Common myeloid progenitor, CD34-positive (primary cell): ENCODE results near the gene CIRBP.

Source experiments
- CTCF ChIA-PET: fragments of 350-600 bp; sonication (Branson Sonifier 250); formaldehyde crosslinking; loops from one replicate; lab custom pipeline; 2021; ENCODE audit warnings: antibody characterized with exemption; lab: Charles Lee
- POLR2A ChIA-PET: fragments of 350-600 bp; sonication (Branson Sonifier 250); formaldehyde crosslinking; loops from one replicate; lab custom pipeline; 2021; ENCODE audit warnings: antibody characterized with exemption; lab: Charles Lee
- DNase-seq, 3 donors: peaks; one replicate each; pipeline versions ENCODE4 v3.0.0 to v3.0.0-alpha.2; 2013
- H3K27ac ChIP-seq, 2 experiments: 1 replicate in 1 of 2; 2 replicates in 1 of 2; pipeline ENCODE4 v1.7.0; 2013; ENCODE audit warnings: inconsistent platforms in 2 of 2, low read length in 2 of 2, mild to moderate bottlenecking in 2 of 2, low read depth in 1 of 2, moderate library complexity in 1 of 2; ENCODE audit not compliant: severe bottlenecking in 2 of 2, insufficient read depth in 1 of 2, poor library complexity in 1 of 2
- H3K27me3 ChIP-seq, 5 experiments: replicated peaks in 2 of 5; 1 replicate in 3 of 5; 2 replicates in 2 of 5; pipeline versions ENCODE4 v1.6.1 to v1.7.0; 2013; ENCODE audit warnings: low read length in 4 of 5, mild to moderate bottlenecking in 2 of 5, moderate library complexity in 2 of 5, inconsistent platforms in 1 of 5; ENCODE audit not compliant: insufficient read depth in 5 of 5, control insufficient read depth in 4 of 5
- H3K36me3 ChIP-seq, 4 experiments: 1 replicate in 2 of 4; 2 replicates in 2 of 4; pipeline versions ENCODE4 v1.6.1 to v1.7.0; 2013; ENCODE audit warnings: low read length in 3 of 4, control low read depth in 1 of 4, mild to moderate bottlenecking in 1 of 4; ENCODE audit not compliant: control insufficient read depth in 4 of 4, insufficient read depth in 4 of 4
- H3K4me1 ChIP-seq, 4 experiments: 1 replicate in 3 of 4; 2 replicates in 1 of 4; pipeline versions ENCODE4 v1.6.1 to v1.7.1; 2013; ENCODE audit warnings: low read length in 3 of 4, mild to moderate bottlenecking in 3 of 4, control low read depth in 1 of 4, inconsistent platforms in 1 of 4, moderate library complexity in 1 of 4; ENCODE audit not compliant: control insufficient read depth in 4 of 4, insufficient read depth in 4 of 4; ENCODE audit errors: control extremely low read depth in 1 of 4
- H3K4me3 ChIP-seq, 7 experiments: 1 replicate in 4 of 7; 2 replicates in 3 of 7; pipeline versions ENCODE4 v1.5.1 to v1.7.0; 2013; ENCODE audit warnings: mild to moderate bottlenecking in 7 of 7, low read length in 6 of 7, moderate library complexity in 6 of 7, inconsistent platforms in 2 of 7, low read depth in 2 of 7, control low read depth in 1 of 7; ENCODE audit not compliant: insufficient read depth in 4 of 7, control insufficient read depth in 1 of 7; ENCODE audit errors: extremely low read depth in 1 of 7
- H3K9me3 ChIP-seq, 5 experiments: 1 replicate in 4 of 5; 2 replicates in 1 of 5; pipeline versions ENCODE4 v1.6.1 to v1.7.1; 2013; ENCODE audit warnings: low read length in 4 of 5, mild to moderate bottlenecking in 2 of 5, inconsistent platforms in 1 of 5, low read depth in 1 of 5, moderate library complexity in 1 of 5; ENCODE audit not compliant: control insufficient read depth in 4 of 5, insufficient read depth in 2 of 5; ENCODE audit errors: control extremely low read depth in 1 of 5
- WGBS: methylation state at CpG from one replicate; pipeline ENCODE4 v1.1.5; 2013; ENCODE audit not compliant: insufficient coverage; 5-methylcytosine and 5-hydroxymethylcytosine counted together

CIRBP gene

DNA sequence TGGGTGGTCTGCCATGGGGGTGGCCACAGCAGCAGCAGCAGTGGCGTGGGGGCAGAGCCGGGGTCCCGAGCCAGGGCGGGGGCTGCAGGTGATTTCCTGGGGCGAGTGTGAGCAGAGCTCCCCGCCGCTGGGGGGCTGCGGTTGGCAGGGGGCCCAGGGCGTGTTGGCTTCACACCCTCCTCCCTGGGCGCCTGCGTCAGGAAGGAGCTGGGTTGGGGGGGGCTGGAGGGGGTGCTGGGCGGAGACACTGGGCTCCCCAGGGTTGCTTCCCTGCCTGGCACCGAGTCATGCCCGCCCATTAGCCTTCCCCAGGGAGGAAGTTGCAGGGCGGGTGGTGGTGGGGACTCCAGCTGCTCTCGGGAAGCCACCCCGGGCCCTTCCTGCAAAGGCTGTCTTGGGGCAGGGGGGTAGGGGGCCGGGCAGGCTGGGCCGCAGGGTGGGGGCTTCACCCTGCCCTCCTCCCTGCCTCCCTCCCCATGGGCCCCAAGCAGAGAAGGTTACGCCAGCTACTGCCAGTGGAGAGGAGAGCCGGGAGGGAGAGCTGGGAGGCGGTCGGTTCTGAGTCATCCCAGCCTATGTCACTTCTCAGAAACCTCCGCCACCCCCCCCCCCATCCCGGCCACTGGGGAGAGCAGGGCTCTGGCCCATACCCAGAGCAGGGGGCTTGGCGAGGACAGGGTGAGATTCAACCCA, 16.2 kb upstream of the CIRBP start:
- Histone ChIP-seq H3K27ac (peak overlapping the region; percentile 70 to 89), H3K36me3 (peaks cover 3 to 47% (median 33%) of the 10 kb centered on the region in 4 experiments), H3K27me3 (no peaks in the 10 kb centered on the region), H3K4me1 (peaks cover 0 to 68% (median 53%) of the 10 kb centered on the region in 4 experiments), H3K9me3 (no peaks in the 10 kb centered on the region), H3K4me3 (peak overlapping the region in 6 of 7 experiments; percentile 40 to 84 (median 78))
- DNase-seq, result peak; percentile 90 to 96 (median 96)
- WGBS, result 0% methylated on average over 6 of the region's 26 CpGs
- POLR2A ChIA-PET, result interaction anchor here (0.5 to 7.0 kb wide), 10 partner anchors 8 to 987 kb away, joined by 3 to 98 read pairs (median 4); partner anchors contain the start of genes CIRBP, FAM174C and POLR2E
- CTCF ChIA-PET, result interaction anchor here (7.9 to 17.7 kb wide), 2 partner anchors 8 to 12 kb away, joined by 60 to 268 read pairs; no protein-coding TSS in a partner anchor

DNA sequence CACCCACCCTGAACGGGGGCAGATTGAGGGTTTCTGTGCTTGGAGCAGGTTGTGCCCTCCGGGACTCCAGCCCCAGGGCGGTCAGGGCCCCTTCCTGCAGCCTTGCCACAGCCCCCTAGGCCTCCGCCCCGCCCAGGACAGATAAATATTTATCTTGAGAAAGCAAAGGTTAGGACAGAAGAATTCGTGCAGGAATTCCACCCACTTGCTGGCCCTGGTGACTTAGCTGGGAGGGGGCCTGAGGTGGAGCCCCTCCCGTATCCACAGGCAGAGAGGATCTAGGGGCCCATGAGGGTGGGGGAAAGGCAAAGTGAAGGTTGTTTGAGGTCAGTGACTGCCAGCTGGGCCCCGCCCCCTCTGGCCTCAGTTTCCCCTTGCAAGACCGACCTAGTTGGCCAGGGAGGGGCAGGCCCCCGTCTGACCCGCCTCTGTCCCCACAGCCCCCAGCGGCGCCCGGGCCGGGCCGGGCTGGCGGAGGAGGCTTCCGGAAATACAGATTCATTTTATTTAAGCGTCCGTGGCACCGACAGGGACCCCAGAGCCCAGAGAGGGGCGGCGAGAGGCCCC, 15.5 kb upstream of the CIRBP start:
- 34% methylated on average over 20 of the region's 23 CpGs for WGBS
- CTCF ChIA-PET, result interaction anchor here (7.9 to 17.7 kb wide), 2 partner anchors 9 to 11 kb away, joined by 60 to 268 read pairs; no protein-coding TSS in a partner anchor

DNA sequence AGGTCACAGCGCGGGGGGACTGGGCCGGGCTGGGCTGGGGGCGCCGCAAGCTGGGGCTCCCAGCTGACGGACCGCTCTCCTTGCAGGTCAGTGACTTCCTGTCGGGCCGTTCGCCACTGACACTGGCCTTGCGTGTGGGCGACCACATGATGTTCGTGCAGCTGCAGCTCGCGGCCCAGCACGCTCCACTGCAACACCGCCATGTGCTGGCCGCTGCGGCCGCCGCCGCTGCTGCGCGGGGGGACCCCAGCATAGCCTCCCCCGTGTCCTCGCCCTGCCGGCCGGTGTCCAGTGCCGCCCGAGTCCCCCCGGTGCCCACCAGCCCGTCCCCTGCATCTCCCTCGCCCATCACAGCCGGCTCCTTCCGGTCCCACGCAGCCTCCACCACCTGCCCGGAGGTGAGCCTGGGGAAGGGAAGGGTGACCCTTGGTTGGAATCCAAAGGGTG, 15.0 kb upstream of the CIRBP start:
- CTCF ChIA-PET, result interaction anchor here (7.9 to 17.7 kb wide), 2 partner anchors 9 to 11 kb away, joined by 60 to 268 read pairs; no protein-coding TSS in a partner anchor
- H3K4me1 ChIP-seq, result peaks cover 0 to 74% (median 63%) of the 10 kb centered on the region in 4 experiments
- DNase-seq, result no peak
- H3K4me3 ChIP-seq, result peak overlapping the region in 4 of 7 experiments; percentile 6 to 84 (median 66)
- H3K9me3 ChIP-seq, result no peaks in the 10 kb centered on the region
- H3K27ac ChIP-seq, result peak overlapping the region in 1 of 2 experiments; percentile 89
- POLR2A ChIA-PET, result interaction anchor here (1.4 to 7.0 kb wide), 3 partner anchors 10 to 129 kb away, joined by 3 to 98 read pairs (median 11); partner anchors contain the start of gene CIRBP
- H3K27me3 ChIP-seq, result no peaks in the 10 kb centered on the region
- WGBS, result 89% methylated on average over 37 of the region's 37 CpGs
- H3K36me3 ChIP-seq, result peaks cover 3 to 52% (median 36%) of the 10 kb centered on the region in 4 experiments

More for the DNA sequence above, 15.5 kb upstream of the CIRBP start:
- Histone ChIP-seq H3K4me3 (peak overlapping the region in 6 of 7 experiments; percentile 40 to 84 (median 66)), H3K4me1 (peaks cover 0 to 69% (median 58%) of the 10 kb centered on the region in 4 experiments), H3K36me3 (peaks cover 3 to 52% (median 36%) of the 10 kb centered on the region in 4 experiments), H3K9me3 (no peaks in the 10 kb centered on the region), H3K27ac (peak overlapping the region; percentile 70 to 89), H3K27me3 (no peaks in the 10 kb centered on the region)
- POLR2A ChIA-PET, result interaction anchor here (0.5 to 7.0 kb wide), 10 partner anchors 8 to 986 kb away, joined by 3 to 98 read pairs (median 4); partner anchors contain the start of genes CIRBP, FAM174C and POLR2E
- DNase-seq, result no peak

DNA sequence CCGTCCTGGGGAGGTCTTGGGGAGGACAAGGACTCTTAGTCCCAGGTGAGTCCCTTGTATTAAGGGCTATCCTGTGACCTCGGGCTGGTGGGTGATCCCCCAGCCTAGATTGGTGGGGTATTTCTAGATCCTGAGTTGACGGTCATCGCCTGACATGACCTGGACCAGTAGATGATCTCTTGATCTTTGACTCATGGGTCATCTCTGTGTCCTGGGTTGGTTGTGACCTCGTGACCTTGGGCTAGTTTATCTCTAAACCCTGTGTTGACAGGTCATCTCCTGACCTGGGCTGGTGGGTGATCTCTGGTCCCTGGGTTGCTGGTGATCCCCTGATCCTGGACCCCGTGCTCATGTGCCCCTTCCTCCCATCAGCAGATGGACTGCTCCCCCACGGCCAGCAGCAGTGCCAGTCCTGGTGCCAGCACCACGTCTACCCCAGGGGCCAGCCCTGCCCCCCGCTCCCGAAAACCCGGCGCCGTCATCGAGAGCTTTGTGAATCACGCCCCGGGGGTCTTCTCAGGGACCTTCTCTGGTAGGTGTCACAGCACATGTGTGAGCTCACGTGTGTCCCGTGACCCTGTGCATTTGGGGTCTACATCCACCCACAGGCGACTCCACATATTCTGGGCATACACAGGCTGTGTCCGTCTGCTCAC, 14.5 kb upstream of the CIRBP start:
- POLR2A ChIA-PET, result interaction anchor here (7.0 kb wide), 1 partner anchor 13 kb away, joined by 98 read pairs; the partner anchor contains the start of gene CIRBP
- Histone ChIP-seq H3K27ac (peak overlapping the region in 1 of 2 experiments; percentile 14), H3K4me3 (peak overlapping the region in 3 of 7 experiments; percentile 6 to 84 (median 61)), H3K4me1 (peaks cover 0 to 80% (median 68%) of the 10 kb centered on the region in 4 experiments), H3K9me3 (no peaks in the 10 kb centered on the region), H3K36me3 (peaks cover 3 to 52% (median 36%) of the 10 kb centered on the region in 4 experiments), H3K27me3 (no peaks in the 10 kb centered on the region)
- WGBS, result 98% methylated on average over 17 of the region's 20 CpGs
- CTCF ChIA-PET, result interaction anchor here (7.9 to 17.7 kb wide), 2 partner anchors 10 kb away, joined by 60 to 268 read pairs; no protein-coding TSS in a partner anchor
- no peak for DNase-seq

DNA sequence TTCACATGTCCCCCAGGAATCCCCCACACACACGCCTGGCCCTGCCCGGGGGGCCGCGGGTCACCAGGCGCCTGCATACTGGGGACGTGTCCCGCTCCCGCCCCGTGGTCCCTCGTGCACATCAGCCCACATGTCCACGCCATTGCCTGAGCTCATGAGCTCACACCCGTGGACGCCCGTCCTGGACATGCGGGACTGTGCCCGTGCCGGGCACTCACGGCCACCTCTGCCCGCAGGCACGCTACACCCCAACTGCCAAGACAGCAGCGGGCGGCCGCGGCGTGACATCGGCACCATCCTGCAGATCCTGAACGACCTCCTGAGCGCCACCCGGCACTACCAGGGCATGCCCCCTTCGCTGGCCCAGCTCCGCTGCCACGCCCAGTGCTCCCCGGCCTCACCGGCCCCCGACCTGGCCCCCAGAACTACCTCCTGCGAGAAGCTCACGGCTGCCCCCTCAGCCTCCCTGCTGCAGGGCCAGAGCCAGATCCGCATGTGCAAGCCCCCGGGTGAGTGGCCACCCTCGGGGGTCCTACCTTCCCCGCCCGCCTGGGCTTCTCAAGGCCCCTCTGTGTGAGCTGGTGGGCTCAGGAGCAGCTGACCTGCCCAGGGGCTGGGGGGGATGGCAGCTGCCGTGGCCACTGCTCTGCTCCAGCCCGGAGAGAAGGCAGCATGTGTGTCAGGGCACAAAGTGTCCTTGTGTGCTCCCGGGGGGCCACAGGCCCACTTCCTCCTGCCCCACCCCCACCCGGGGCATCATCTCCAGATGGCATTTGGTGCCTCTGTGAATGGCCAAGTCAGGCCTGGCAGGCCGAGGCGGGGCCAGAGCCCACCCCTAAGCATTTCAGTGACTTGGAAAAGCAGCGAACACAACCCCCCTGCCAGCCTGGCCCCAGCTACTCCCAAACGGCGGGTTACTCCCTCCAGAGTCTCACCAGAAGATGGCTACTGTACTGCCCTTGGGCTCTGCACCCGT, 13.7 kb upstream of the CIRBP start:
- POLR2A ChIA-PET, result interaction anchor here (7.0 kb wide), 1 partner anchor 12 kb away, joined by 98 read pairs; the partner anchor contains the start of gene CIRBP
- peaks cover 3 to 52% (median 36%) of the 10 kb centered on the region in 4 experiments for H3K36me3 ChIP-seq
- H3K4me3 ChIP-seq, result no peak overlapping the region
- no peaks in the 10 kb centered on the region for H3K27me3 ChIP-seq
- CTCF ChIA-PET, result interaction anchor here (7.9 to 17.7 kb wide), 2 partner anchors 9 to 11 kb away, joined by 60 to 268 read pairs; no protein-coding TSS in a partner anchor
- WGBS, result 96% methylated on average over 44 of the region's 52 CpGs
- DNase-seq, result no peak
- no peak overlapping the region for H3K27ac ChIP-seq
- H3K9me3 ChIP-seq, result no peaks in the 10 kb centered on the region
- peaks cover 0 to 88% (median 75%) of the 10 kb centered on the region in 4 experiments for H3K4me1 ChIP-seq
